Transverse colon (tissue), 3 donors: Measurements from ENCODE around the gene OPALIN.

ENCODE experiments used
- EP300 ChIP-seq: sonication (generic); formaldehyde crosslinking; IDR thresholded peaks from one replicate; pipeline ENCODE4 v1.6.1; 2017; ENCODE audit warnings: antibody characterized with exemption, low read depth
- POLR2A ChIP-seq: fragments of 450-650 bp; IDR thresholded peaks from one replicate; pipeline ENCODE4 v1.6.1; 2016; ENCODE audit warnings: antibody characterized with exemption, mild to moderate bottlenecking, moderate library complexity
- TF ChIP-seq, protein P1 (sequence below), 5 experiments: fragments of 200-600 bp in 3 of 5; fragments of 450-650 bp in 2 of 5; sonication (generic) in 3 of 5; IDR thresholded peaks; 1 replicate in 2 of 5; 2 replicates in 3 of 5; pipeline ENCODE4 v1.5.1; 2016 to 2017; ENCODE audit warnings: antibody characterized with exemption in 5 of 5, inconsistent platforms in 3 of 5, mild to moderate bottlenecking in 2 of 5, moderate library complexity in 1 of 5

DNA sequence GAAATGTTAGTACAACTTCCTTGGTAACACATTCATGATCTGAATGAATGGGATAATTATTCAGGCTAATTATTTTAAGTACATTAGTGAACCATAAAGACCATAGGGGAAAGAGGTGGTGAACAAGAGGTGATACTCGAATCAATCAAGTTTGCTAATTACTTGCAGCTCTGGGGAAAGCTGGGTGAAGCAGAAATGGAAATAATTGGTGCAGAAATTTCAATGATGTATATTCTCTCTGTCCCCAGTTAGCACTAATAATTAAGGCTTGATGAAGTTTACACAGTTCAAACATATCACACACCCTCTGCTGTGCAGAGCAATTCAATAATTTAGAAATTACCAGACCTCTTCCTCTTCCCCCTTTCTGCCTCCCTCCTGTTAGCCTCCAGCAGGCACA lies 49.4 kb upstream of the OPALIN start:
- no peak for TF ChIP-seq POLR2A
- TF ChIP-seq, protein P1, sequence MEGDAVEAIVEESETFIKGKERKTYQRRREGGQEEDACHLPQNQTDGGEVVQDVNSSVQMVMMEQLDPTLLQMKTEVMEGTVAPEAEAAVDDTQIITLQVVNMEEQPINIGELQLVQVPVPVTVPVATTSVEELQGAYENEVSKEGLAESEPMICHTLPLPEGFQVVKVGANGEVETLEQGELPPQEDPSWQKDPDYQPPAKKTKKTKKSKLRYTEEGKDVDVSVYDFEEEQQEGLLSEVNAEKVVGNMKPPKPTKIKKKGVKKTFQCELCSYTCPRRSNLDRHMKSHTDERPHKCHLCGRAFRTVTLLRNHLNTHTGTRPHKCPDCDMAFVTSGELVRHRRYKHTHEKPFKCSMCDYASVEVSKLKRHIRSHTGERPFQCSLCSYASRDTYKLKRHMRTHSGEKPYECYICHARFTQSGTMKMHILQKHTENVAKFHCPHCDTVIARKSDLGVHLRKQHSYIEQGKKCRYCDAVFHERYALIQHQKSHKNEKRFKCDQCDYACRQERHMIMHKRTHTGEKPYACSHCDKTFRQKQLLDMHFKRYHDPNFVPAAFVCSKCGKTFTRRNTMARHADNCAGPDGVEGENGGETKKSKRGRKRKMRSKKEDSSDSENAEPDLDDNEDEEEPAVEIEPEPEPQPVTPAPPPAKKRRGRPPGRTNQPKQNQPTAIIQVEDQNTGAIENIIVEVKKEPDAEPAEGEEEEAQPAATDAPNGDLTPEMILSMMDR (IDR thresholded peaks at IDR 0.05), result no peak
- no peak for TF ChIP-seq EP300
